ENCODE data around the gene MYBPC1. TPM values are rescaled to one million over a fixed set of nuclear protein-coding genes. Genes with fewer than 3 reads are reported as not detected.

The MYBPC1 gene
- polyA plus RNA-seq, 3 donors: 0.04 to 0.16 TPM; not detected in 1

- peak overlapping the region in 1 of 7 donors; percentile 2 for H3K27ac Mint-ChIP-seq
- peak overlapping the region; percentile 24 to 67 (median 30) for H3K4me3 ChIP-seq (replicated peaks in 1 of 3; ENCODE audit: low read depth in 2 of 3, low read length in 3 of 3)
Measured at GRCh38 chr12:101642115-101643067, 47.6 kb downstream of the MYBPC1 start.

More at GRCh38 chr12:101642115-101643067, 47.6 kb downstream of the MYBPC1 start:
- Mint-ChIP-seq H3K4me3 (peak overlapping the region; percentile 77 to 93), H3K9me3 (peaks cover 0 to 3% (median 0%) of the 10 kb centered on the region in 7 donors), H3K4me1 (peaks cover 22% of the 10 kb centered on the region), H3K27me3 (ENCODE audit: low read depth in 3 of 3) (peaks cover 6 to 17% (median 9%) of the 10 kb centered on the region in 3 donors), H3K36me3 (no peaks in the 10 kb centered on the region)
- 12% methylated on average over 31 of the region's 36 CpGs for WGBS (ENCODE audit: insufficient coverage)
- Histone ChIP-seq H3K79me2 (ENCODE audit: insufficient read depth, low read length) (no peaks in the 10 kb centered on the region), H3K27ac (ENCODE audit: low read depth in 1 of 2, low read length in 2 of 2) (no peak overlapping the region), H3K4me1 (ENCODE audit: control insufficient read depth in 1 of 2, insufficient read depth in 2 of 2, low read length in 2 of 2) (peaks cover 8 to 13% of the 10 kb centered on the region in 2 donors), H4K20me1 (ENCODE audit: insufficient read depth, low read length) (no peaks in the 10 kb centered on the region), H3K9ac (ENCODE audit: insufficient read depth, low read length, poor library complexity, severe bottlenecking) (peak overlapping the region; percentile 38), H3K9me3 (replicated peaks in 1 of 2; ENCODE audit: control insufficient read depth in 1 of 2, insufficient read depth in 1 of 2, low read length in 2 of 2) (no peaks in the 10 kb centered on the region), H2AFZ (ENCODE audit: insufficient read depth, low read depth, low read length, poor library complexity, severe bottlenecking) (peak overlapping the region; percentile 67), H3K36me3 (replicated peaks in 1 of 2; ENCODE audit: control insufficient read depth in 1 of 2, insufficient read depth in 2 of 2, low read length in 2 of 2) (no peaks in the 10 kb centered on the region), H3K27me3 (ENCODE audit: control insufficient read depth in 2 of 2, insufficient read depth in 2 of 2, low read length in 2 of 2) (peaks cover 5 to 9% of the 10 kb centered on the region in 2 donors), H3K4me2 (replicated peaks; ENCODE audit: extremely low read depth, low read length, poor library complexity, severe bottlenecking) (peak overlapping the region; percentile 76)
- no peak for TF ChIP-seq CTCF (IDR thresholded peaks at IDR 0.05)
- peak in 1 of 3 donors; percentile 5 for DNase-seq
- intact Hi-C loops (cut with micrococcal nuclease): no loop called here
